GM23338 (cell line): Measurements from ENCODE around the gene P2RX4. TPM values are rescaled to one million over a fixed set of nuclear protein-coding genes. Genes with fewer than 3 reads are reported as not detected.

ENCODE experiments used
- ATAC-seq: fragments of 200-7000 bp; cut with Tn5 transposase; 3 replicates; pipeline ENCODE4 v1.9.1; 2020
- DNase-seq: peaks from one replicate; pipeline ENCODE4 v3.0.0-alpha.2; 2015; ENCODE audit warnings: low spot score
- H2AFZ ChIP-seq: fragments of 200-600 bp; sonication (generic); 2 replicates; pipeline ENCODE4 v1.8.0; 2016; ENCODE audit warnings: antibody characterized with exemption, mild to moderate bottlenecking, moderate library complexity
- H3F3A ChIP-seq: fragments of 200-600 bp; sonication (generic); replicated peaks from 2 replicates; pipeline ENCODE4 v1.8.0; 2017; ENCODE audit warnings: antibody characterized with exemption, mixed run types, low read depth
- H3K27ac ChIP-seq: fragments of 200-600 bp; sonication (generic); 2 replicates; pipeline ENCODE4 v1.6.1; 2016; ENCODE audit warnings: low read depth
- H3K27me3 ChIP-seq: fragments of 200-600 bp; sonication (generic); 2 replicates; pipeline ENCODE4 v1.8.0; 2016; ENCODE audit warnings: mild to moderate bottlenecking, mixed run types, moderate library complexity; ENCODE audit not compliant: insufficient read depth
- H3K36me3 ChIP-seq: fragments of 200-600 bp; sonication (generic); 2 replicates; pipeline ENCODE4 v1.8.0; 2016; ENCODE audit warnings: mild to moderate bottlenecking; ENCODE audit not compliant: insufficient read depth
- H3K4me1 ChIP-seq: fragments of 200-600 bp; sonication (generic); 2 replicates; pipeline ENCODE4 v1.8.0; 2016; ENCODE audit warnings: mild to moderate bottlenecking, moderate library complexity; ENCODE audit not compliant: insufficient read depth
- H3K4me2 ChIP-seq: fragments of 200-600 bp; sonication (generic); 2 replicates; pipeline ENCODE4 v1.7.1; 2017; ENCODE audit warnings: mixed run types
- H3K4me3 ChIP-seq: fragments of 200-600 bp; sonication (generic); 2 replicates; pipeline ENCODE4 v1.6.1; 2016; ENCODE audit warnings: mixed run types
- H3K79me2 ChIP-seq: fragments of 200-600 bp; sonication (generic); replicated peaks from 2 replicates; pipeline ENCODE4 v1.8.0; 2017; ENCODE audit warnings: mild to moderate bottlenecking; ENCODE audit not compliant: insufficient read depth
- H3K9me2 ChIP-seq: fragments of 200-600 bp; sonication (generic); 2 replicates; pipeline ENCODE4 v1.8.0; 2017; ENCODE audit not compliant: insufficient read depth
- H4K20me1 ChIP-seq: fragments of 200-600 bp; sonication (generic); replicated peaks from 2 replicates; pipeline ENCODE4 v1.8.0; 2017; ENCODE audit warnings: mild to moderate bottlenecking; ENCODE audit not compliant: insufficient read depth
- H3K27ac Mint-ChIP-seq: 2 replicates; pipeline ENCODE4 v1.8.0; 2020; ENCODE audit warnings: inconsistent platforms, mild to moderate bottlenecking, moderate library complexity, mixed read lengths
- H3K27me3 Mint-ChIP-seq: 3 replicates; pipeline ENCODE4 v1.8.0; 2022; ENCODE audit warnings: low read depth, mild to moderate bottlenecking, moderate library complexity, mixed read lengths, inconsistent platforms; ENCODE audit not compliant: insufficient read depth, poor library complexity
- H3K36me3 Mint-ChIP-seq: 3 replicates; pipeline ENCODE4 v1.8.0; 2021; ENCODE audit warnings: low read depth, mild to moderate bottlenecking, inconsistent platforms, moderate library complexity, mixed read lengths
- H3K4me1 Mint-ChIP-seq: 3 replicates; pipeline ENCODE4 v1.8.0; 2020; ENCODE audit warnings: mild to moderate bottlenecking, inconsistent platforms, mixed read lengths
- H3K4me3 Mint-ChIP-seq: 3 replicates; pipeline ENCODE4 v1.8.0; 2021; ENCODE audit warnings: moderate library complexity, mild to moderate bottlenecking, inconsistent platforms, mixed read lengths
- H3K9me3 Mint-ChIP-seq: 3 replicates; pipeline ENCODE4 v1.8.0; 2020; ENCODE audit warnings: moderate library complexity, mild to moderate bottlenecking, inconsistent platforms, mixed read lengths
- CREB1 ChIP-seq: fragments of 250-450 bp; sonication (Bioruptor Pico); IDR thresholded peaks from 2 replicates; pipeline ENCODE4 v1.5.0; 2020; ENCODE audit warnings: low read depth, mild to moderate bottlenecking, moderate library complexity
- EZH2 ChIP-seq: fragments of 200-600 bp; sonication (generic); IDR thresholded peaks from one replicate; pipeline ENCODE4 v1.8.0; 2017; ENCODE audit warnings: antibody characterized with exemption, mild to moderate bottlenecking, low read depth; ENCODE audit not compliant: unreplicated experiment
- EZH2phosphoT487 ChIP-seq: fragments of 200-600 bp; sonication (generic); IDR thresholded peaks from one replicate; pipeline ENCODE4 v1.8.1; 2018; ENCODE audit warnings: antibody characterized with exemption; ENCODE audit not compliant: unreplicated experiment
- JUNB ChIP-seq: IDR thresholded peaks from one replicate; pipeline ENCODE4 v1.6.1; 2016; ENCODE audit warnings: antibody characterized with exemption; ENCODE audit not compliant: unreplicated experiment
- NANOG ChIP-seq: IDR thresholded peaks from 2 replicates; pipeline ENCODE4 v1.6.1; 2016; ENCODE audit warnings: antibody characterized with exemption, borderline replicate concordance
- POLR2AphosphoS5 ChIP-seq: IDR thresholded peaks from 2 replicates; pipeline ENCODE4 v1.6.1; 2016; ENCODE audit warnings: antibody characterized with exemption, low read depth
- STAT1 ChIP-seq: IDR thresholded peaks from one replicate; pipeline ENCODE4 v1.6.1; 2016; ENCODE audit warnings: antibody characterized with exemption; ENCODE audit not compliant: unreplicated experiment
- ZNF114 ChIP-seq: fragments of 250-450 bp; sonication (Bioruptor Pico); IDR thresholded peaks from 2 replicates; pipeline ENCODE4 v1.5.0; 2020; ENCODE audit warnings: mild to moderate bottlenecking, moderate library complexity
- ZNF331 ChIP-seq: fragments of 250-450 bp; sonication (Bioruptor Pico); IDR thresholded peaks from 2 replicates; pipeline ENCODE4 v1.5.0; 2020; ENCODE audit warnings: low read depth, mild to moderate bottlenecking, moderate library complexity
- polyA plus RNA-seq: library from polyadenylated mRNA; unstranded; fragments of >200 nt; fragmentation: Nextera tagmentation; extraction: Ambion mirVana; gene quantifications from 2 replicates; pipeline ENCODE4 v1.2.1, GENCODE V29; 2016
- total RNA-seq: library from RNA; depleted of rRNA; stranded (reverse); fragments of >200 nt; shearing (Covaris generic); gene quantifications from 2 replicates; pipeline ENCODE4 v1.2.3, GENCODE V29; 2014
- TF ChIP-seq, protein P1 (sequence below): IDR thresholded peaks from one replicate; pipeline ENCODE4 v1.6.1; 2018; ENCODE audit warnings: antibody characterized with exemption; ENCODE audit not compliant: unreplicated experiment
- TF ChIP-seq, protein P2 (sequence below): IDR thresholded peaks from 2 replicates; pipeline ENCODE4 v1.6.1; 2016; ENCODE audit warnings: antibody characterized with exemption
- TF ChIP-seq, protein P3 (sequence below), 2 experiments: fragments of 200-600 bp in 1 of 2; sonication (generic) in 1 of 2; conservative IDR thresholded peaks; 2 replicates each; pipeline versions ENCODE4 v1.5.1 to v1.6.1; 2016 to 2017; ENCODE audit warnings: antibody characterized with exemption in 2 of 2, low read depth in 2 of 2, mild to moderate bottlenecking in 2 of 2, moderate library complexity in 1 of 2

P2RX4 gene
- total and polyA plus RNA-seq, 2 experiments from 2014 or later, result 5.6 to 18.9 TPM

DNA sequence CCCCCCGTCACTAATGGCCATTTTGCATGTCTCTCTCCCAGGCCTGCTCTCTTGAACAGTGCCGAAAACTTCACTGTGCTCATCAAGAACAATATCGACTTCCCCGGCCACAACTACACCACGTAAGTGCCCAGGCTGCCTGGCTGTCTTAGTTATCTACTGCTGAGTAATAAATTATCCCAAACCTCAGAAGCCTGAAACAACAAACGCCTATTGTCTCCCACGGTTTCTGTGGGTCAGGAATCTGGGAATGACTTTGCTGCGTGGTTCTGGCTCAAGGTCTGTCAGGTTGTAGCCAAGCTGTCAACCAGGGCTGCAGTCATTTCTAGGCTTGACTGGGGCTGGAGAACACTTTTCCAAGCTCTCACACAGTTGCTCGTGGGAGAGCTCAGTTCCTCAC is 44.6 kb upstream of the P2RX4 start (continued):
- TF ChIP-seq STAT1 (no peak), NANOG (no peak), CREB1 (no peak)

DNA sequence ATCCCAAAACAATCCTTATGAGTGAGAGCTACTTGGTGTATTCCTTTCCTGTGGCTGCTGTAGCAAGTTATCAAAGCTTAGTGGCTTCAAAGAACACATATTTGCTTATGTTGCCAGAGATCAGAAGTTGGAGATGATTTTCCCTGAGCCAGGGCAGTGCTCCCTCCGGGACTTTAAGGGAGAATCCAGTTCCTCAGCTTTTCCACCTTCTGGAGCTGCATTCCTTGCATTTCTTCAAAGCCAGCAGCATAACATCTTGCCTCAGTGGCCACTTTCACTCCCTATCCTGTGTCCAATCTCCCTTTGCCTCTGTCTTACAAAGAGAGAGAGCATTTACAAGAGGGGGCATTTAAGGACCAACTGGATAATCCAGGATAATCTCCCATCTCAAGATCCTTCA is 43.6 kb upstream of the P2RX4 start:
- Mint-ChIP-seq H3K27me3 (peaks cover 4% of the 10 kb centered on the region), H3K36me3 (no peaks in the 10 kb centered on the region), H3K27ac (no peak overlapping the region), H3K4me1 (no peaks in the 10 kb centered on the region), H3K9me3 (no peaks in the 10 kb centered on the region), H3K4me3 (no peak overlapping the region)
- TF ChIP-seq CREB1 (no peak), ZNF331 (CRISPR knock-in tag) (no peak), NANOG (no peak), EZH2 (no peak), JUNB (no peak), POLR2AphosphoS5 (no peak), STAT1 (no peak), EZH2phosphoT487 (no peak), ZNF114 (CRISPR knock-in tag) (no peak)
- TF ChIP-seq, protein P1, sequence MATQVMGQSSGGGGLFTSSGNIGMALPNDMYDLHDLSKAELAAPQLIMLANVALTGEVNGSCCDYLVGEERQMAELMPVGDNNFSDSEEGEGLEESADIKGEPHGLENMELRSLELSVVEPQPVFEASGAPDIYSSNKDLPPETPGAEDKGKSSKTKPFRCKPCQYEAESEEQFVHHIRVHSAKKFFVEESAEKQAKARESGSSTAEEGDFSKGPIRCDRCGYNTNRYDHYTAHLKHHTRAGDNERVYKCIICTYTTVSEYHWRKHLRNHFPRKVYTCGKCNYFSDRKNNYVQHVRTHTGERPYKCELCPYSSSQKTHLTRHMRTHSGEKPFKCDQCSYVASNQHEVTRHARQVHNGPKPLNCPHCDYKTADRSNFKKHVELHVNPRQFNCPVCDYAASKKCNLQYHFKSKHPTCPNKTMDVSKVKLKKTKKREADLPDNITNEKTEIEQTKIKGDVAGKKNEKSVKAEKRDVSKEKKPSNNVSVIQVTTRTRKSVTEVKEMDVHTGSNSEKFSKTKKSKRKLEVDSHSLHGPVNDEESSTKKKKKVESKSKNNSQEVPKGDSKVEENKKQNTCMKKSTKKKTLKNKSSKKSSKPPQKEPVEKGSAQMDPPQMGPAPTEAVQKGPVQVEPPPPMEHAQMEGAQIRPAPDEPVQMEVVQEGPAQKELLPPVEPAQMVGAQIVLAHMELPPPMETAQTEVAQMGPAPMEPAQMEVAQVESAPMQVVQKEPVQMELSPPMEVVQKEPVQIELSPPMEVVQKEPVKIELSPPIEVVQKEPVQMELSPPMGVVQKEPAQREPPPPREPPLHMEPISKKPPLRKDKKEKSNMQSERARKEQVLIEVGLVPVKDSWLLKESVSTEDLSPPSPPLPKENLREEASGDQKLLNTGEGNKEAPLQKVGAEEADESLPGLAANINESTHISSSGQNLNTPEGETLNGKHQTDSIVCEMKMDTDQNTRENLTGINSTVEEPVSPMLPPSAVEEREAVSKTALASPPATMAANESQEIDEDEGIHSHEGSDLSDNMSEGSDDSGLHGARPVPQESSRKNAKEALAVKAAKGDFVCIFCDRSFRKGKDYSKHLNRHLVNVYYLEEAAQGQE, result no peak
- TF ChIP-seq, protein P2, sequence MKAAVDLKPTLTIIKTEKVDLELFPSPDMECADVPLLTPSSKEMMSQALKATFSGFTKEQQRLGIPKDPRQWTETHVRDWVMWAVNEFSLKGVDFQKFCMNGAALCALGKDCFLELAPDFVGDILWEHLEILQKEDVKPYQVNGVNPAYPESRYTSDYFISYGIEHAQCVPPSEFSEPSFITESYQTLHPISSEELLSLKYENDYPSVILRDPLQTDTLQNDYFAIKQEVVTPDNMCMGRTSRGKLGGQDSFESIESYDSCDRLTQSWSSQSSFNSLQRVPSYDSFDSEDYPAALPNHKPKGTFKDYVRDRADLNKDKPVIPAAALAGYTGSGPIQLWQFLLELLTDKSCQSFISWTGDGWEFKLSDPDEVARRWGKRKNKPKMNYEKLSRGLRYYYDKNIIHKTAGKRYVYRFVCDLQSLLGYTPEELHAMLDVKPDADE, result no peak
- TF ChIP-seq, protein P3, sequence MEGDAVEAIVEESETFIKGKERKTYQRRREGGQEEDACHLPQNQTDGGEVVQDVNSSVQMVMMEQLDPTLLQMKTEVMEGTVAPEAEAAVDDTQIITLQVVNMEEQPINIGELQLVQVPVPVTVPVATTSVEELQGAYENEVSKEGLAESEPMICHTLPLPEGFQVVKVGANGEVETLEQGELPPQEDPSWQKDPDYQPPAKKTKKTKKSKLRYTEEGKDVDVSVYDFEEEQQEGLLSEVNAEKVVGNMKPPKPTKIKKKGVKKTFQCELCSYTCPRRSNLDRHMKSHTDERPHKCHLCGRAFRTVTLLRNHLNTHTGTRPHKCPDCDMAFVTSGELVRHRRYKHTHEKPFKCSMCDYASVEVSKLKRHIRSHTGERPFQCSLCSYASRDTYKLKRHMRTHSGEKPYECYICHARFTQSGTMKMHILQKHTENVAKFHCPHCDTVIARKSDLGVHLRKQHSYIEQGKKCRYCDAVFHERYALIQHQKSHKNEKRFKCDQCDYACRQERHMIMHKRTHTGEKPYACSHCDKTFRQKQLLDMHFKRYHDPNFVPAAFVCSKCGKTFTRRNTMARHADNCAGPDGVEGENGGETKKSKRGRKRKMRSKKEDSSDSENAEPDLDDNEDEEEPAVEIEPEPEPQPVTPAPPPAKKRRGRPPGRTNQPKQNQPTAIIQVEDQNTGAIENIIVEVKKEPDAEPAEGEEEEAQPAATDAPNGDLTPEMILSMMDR (conservative IDR thresholded peaks at IDR 0.05; ENCODE audit: low read depth in 2 of 2), result no peak
- no peaks in the 10 kb centered on the region for H4K20me1 ChIP-seq
- no peaks in the 10 kb centered on the region for H3K4me1 ChIP-seq
- no peaks in the 10 kb centered on the region for H3F3A ChIP-seq
- DNase-seq, result no peak
- no peak for ATAC-seq
- H3K79me2 ChIP-seq, result no peaks in the 10 kb centered on the region
- no peak overlapping the region for H3K4me3 ChIP-seq
- no peak overlapping the region for H3K4me2 ChIP-seq
- no peaks in the 10 kb centered on the region for H3K36me3 ChIP-seq
- no peak overlapping the region for H2AFZ ChIP-seq
- H3K27ac ChIP-seq, result no peak overlapping the region
- H3K27me3 ChIP-seq, result no peaks in the 10 kb centered on the region
- H3K9me2 ChIP-seq, result 0 out of 2 replicates have a peak, but pooled peaks cover 3% of the 10 kb centered on the region
